Progenitor cell of endocrine pancreas (in vitro differentiated cells): Measurements from ENCODE around the gene BPGM. TPM values are rescaled to one million over a fixed set of nuclear protein-coding genes. Genes with fewer than 3 reads are reported as not detected.

ENCODE experiments used
- DNase-seq: peaks from one replicate; pipeline ENCODE4 v3.0.0; 2021; ENCODE audit warnings: low spot score; ENCODE audit not compliant: unreplicated experiment
- H3K27ac Mint-ChIP-seq: 2 replicates; pipeline ENCODE4 v1.8.0; 2021; ENCODE audit warnings: mild to moderate bottlenecking, moderate library complexity, mixed read lengths
- H3K27me3 Mint-ChIP-seq: 2 replicates; pipeline ENCODE4 v1.8.0; 2021; ENCODE audit warnings: mixed read lengths
- H3K36me3 Mint-ChIP-seq: 2 replicates; pipeline ENCODE4 v1.8.0; 2022; ENCODE audit warnings: mixed read lengths; ENCODE audit not compliant: insufficient read depth
- H3K4me1 Mint-ChIP-seq: 2 replicates; pipeline ENCODE4 v1.8.0; 2021; ENCODE audit warnings: low read depth, mixed read lengths
- H3K4me3 Mint-ChIP-seq: 2 replicates; pipeline ENCODE4 v1.8.0; 2021; ENCODE audit warnings: low read depth, mild to moderate bottlenecking, moderate library complexity, mixed read lengths
- H3K9me3 Mint-ChIP-seq: 2 replicates; pipeline ENCODE4 v1.8.0; 2021; ENCODE audit warnings: low read depth, mixed read lengths
- total RNA-seq: library from RNA; stranded (reverse); gene quantifications from 2 replicates; pipeline ENCODE4 v1.2.1, GENCODE V29; 2021
- TF ChIP-seq, protein P1 (sequence below): fragments of 200-600 bp; sonication (generic); IDR thresholded peaks from one replicate; pipeline ENCODE4 v1.5.0; 2021; ENCODE audit warnings: antibody characterized with exemption, mild to moderate bottlenecking; ENCODE audit not compliant: unreplicated experiment

Gene BPGM
- total RNA-seq, 1 donor from 2014 or later, result 22.8 TPM

DNA sequence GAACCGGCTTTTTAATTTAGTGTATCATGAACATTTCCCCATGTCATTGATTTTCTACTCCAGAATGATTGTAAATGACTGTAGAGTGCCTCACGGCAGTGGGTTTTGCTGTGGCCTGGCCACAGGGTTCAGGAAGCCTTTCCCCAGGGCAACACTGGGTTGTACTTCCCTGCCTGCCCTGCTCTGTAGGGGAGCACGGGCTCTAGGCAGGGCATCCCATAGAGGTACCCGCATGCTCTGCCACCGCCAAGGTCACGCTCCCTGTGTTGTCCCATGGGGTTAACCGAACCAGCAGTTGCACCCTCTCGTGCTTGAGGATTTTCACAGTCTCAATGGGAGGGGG is 63.8 kb downstream of the BPGM start:
- H3K4me1 Mint-ChIP-seq, result no peaks in the 10 kb centered on the region
- peaks cover 3% of the 10 kb centered on the region for H3K27me3 Mint-ChIP-seq
- TF ChIP-seq, protein P1, sequence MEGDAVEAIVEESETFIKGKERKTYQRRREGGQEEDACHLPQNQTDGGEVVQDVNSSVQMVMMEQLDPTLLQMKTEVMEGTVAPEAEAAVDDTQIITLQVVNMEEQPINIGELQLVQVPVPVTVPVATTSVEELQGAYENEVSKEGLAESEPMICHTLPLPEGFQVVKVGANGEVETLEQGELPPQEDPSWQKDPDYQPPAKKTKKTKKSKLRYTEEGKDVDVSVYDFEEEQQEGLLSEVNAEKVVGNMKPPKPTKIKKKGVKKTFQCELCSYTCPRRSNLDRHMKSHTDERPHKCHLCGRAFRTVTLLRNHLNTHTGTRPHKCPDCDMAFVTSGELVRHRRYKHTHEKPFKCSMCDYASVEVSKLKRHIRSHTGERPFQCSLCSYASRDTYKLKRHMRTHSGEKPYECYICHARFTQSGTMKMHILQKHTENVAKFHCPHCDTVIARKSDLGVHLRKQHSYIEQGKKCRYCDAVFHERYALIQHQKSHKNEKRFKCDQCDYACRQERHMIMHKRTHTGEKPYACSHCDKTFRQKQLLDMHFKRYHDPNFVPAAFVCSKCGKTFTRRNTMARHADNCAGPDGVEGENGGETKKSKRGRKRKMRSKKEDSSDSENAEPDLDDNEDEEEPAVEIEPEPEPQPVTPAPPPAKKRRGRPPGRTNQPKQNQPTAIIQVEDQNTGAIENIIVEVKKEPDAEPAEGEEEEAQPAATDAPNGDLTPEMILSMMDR, result no peak
- DNase-seq, result no peak
- H3K27ac Mint-ChIP-seq, result no peak overlapping the region
- H3K9me3 Mint-ChIP-seq, result no peaks in the 10 kb centered on the region
- H3K4me3 Mint-ChIP-seq, result no peak overlapping the region
- H3K36me3 Mint-ChIP-seq, result no peaks in the 10 kb centered on the region

DNA sequence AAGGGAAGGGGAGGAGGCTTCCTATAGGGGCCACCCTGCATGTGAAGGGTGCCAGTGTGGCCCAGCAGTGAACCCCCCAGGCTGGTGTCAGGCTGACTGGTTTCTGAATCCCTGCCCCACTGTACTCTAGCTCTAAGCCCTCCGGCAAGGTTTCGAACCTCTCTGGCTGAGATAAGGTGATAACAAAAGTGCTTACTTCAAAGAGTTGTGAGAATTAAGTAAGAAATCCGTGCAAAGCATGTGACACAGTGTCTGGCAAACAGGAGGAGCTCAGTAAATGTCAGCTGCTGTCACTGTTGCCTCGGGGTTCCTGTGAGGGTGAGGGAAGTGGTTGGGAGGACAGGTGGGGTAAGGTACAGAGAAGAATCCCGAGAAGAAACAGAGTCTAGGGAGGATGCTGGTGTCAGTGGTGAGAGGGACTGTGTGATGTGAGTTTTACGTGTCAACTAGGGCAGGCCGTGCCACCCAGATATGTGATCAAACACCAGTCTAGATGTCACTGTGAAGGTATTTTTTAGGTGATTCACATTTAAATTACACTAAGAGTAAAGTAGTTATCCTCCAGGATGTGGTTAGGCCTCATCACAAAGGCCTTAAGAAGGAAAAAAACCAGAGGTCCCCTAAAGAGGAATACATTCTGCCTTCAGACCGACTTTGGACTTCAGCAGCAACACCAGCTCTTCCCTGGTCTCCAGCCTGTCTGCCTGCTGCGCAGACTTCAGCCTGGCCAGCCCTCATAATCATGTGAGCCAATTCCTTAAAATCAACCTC is 64.4 kb downstream of the BPGM start:
- peaks cover 3% of the 10 kb centered on the region for H3K27me3 Mint-ChIP-seq
- peak overlapping the region; percentile 50 for H3K27ac Mint-ChIP-seq
- DNase-seq, result no peak
- H3K4me3 Mint-ChIP-seq, result no peak overlapping the region
- H3K4me1 Mint-ChIP-seq, result no peaks in the 10 kb centered on the region
- H3K36me3 Mint-ChIP-seq, result no peaks in the 10 kb centered on the region
- TF ChIP-seq, protein P1, result no peak
- H3K9me3 Mint-ChIP-seq, result no peaks in the 10 kb centered on the region

DNA sequence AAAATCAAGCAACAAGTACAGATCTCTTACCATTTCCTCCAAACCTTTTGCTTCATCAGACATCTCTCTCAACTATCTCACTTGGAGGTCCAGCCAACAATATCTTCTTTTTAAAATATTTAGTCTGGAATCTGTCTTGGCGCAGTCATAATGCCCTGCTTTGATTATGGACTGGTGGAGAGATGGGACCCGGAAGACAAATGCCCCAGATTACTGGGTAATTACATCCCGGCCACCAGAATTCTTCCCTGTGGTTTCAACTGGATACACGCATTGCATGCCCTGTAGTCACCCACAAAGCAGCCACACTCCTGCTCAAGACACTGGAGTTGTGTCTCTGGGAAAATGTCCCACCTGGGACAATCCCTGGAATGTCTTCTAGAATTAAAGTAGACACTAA is 65.5 kb downstream of the BPGM start:
- no peak overlapping the region for H3K4me3 Mint-ChIP-seq
- H3K27me3 Mint-ChIP-seq, result peaks cover 3% of the 10 kb centered on the region
- DNase-seq, result no peak
- no peaks in the 10 kb centered on the region for H3K36me3 Mint-ChIP-seq
- no peaks in the 10 kb centered on the region for H3K9me3 Mint-ChIP-seq
- TF ChIP-seq, protein P1, result no peak
- H3K4me1 Mint-ChIP-seq, result no peaks in the 10 kb centered on the region
- no peak overlapping the region for H3K27ac Mint-ChIP-seq

DNA sequence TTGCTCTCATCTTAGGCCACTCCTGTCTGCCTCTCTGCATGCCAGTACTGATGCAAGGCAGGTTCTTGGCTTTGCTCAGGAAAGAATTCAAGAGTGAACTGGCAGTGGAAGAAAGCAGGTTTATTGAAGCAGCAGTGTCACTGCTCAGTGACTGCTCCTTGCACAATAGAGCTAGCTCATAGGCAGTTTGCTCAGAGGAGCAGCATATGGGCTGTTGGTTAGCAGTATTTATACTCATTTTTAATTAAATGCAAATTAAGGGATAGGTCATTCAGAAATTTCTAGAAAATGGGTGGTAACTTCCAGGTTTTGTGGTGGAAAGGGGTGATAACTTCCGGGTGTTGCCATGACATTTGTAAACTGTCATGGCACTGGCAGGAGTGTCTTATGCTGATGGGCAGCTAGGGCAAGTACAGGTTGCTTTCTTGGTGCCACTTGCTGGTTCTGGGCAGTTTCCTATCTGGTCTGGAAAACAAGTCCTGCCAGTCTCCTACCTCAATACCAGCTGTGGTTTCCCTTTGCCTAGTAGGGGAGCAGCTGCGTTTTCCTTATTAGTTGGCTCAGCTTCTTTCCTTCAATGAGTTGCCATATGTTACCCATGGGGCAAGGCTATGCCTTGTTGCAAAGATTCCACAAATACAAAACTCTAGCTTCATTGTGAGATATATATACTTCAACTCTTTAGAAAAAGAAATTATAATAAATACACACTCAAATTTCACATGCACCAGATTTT is 68.0 kb downstream of the BPGM start:
- H3K27me3 Mint-ChIP-seq, result peaks cover 3% of the 10 kb centered on the region
- H3K9me3 Mint-ChIP-seq, result no peaks in the 10 kb centered on the region
- no peak overlapping the region for H3K27ac Mint-ChIP-seq

DNA sequence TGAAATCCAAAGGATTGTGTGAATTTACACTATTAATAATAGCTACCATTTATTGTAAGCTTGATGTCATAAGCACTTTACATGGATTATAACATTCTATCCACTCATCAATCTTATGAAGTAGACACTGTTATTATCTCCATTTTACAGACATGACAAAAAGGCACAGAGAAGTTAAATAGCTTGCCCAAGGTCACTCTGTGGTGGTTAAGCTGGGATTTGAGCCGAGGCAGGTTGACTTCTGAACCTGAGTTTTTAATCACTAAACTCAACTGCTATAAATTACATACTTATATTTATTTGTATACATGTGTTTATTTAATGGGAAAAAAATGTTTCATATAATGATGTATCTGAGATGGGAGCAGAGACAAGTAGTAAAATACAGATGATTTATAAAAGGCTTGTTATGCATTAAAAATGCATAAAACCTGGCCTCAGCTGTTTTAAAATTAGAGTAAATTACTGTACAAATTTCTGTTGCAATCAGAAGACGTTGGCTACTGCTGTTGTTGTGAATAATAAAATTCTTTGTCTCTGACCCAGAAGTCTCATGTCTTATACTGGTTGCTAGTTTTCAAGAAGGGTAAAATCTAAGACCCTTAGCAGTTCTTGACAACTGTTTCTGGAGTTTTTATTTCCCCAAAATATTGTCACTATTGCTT is 71.7 kb downstream of the BPGM start:
- no peak overlapping the region for H3K4me3 Mint-ChIP-seq
- no peaks in the 10 kb centered on the region for H3K9me3 Mint-ChIP-seq
- TF ChIP-seq, protein P1, result no peak
- H3K27me3 Mint-ChIP-seq, result no peaks in the 10 kb centered on the region
- no peak for DNase-seq
- H3K36me3 Mint-ChIP-seq, result no peaks in the 10 kb centered on the region
- H3K27ac Mint-ChIP-seq, result no peak overlapping the region
- H3K4me1 Mint-ChIP-seq, result peaks cover 14% of the 10 kb centered on the region

More for the DNA sequence above, 68.0 kb downstream of the BPGM start:
- TF ChIP-seq, protein P1, result no peak
- H3K36me3 Mint-ChIP-seq, result no peaks in the 10 kb centered on the region
- peaks cover 5% of the 10 kb centered on the region for H3K4me1 Mint-ChIP-seq
- H3K4me3 Mint-ChIP-seq, result no peak overlapping the region
- DNase-seq, result no peak
